Erythroblast (primary cell): Measurements from ENCODE around the gene SLFN14.
A peak's percentile ranks its signal among the peaks of the same experiment; 100 is the strongest.

Source experiments
- DNase-seq, 2 experiments: peaks; one replicate each; lab custom pipeline; 2025; lab: John Stamatoyannopoulos, UW
- GATA1 ChIP-seq: IDR thresholded peaks from 2 replicates; pipeline ENCODE4 v1.6.1; 2011; ENCODE audit warnings: low read depth, mild to moderate bottlenecking, control low read depth, low read length, moderate library complexity
- POLR2A ChIP-seq: IDR thresholded peaks from 2 replicates; pipeline ENCODE4 v1.6.1; 2011; ENCODE audit warnings: mild to moderate bottlenecking, low read length

Gene SLFN14

DNA sequence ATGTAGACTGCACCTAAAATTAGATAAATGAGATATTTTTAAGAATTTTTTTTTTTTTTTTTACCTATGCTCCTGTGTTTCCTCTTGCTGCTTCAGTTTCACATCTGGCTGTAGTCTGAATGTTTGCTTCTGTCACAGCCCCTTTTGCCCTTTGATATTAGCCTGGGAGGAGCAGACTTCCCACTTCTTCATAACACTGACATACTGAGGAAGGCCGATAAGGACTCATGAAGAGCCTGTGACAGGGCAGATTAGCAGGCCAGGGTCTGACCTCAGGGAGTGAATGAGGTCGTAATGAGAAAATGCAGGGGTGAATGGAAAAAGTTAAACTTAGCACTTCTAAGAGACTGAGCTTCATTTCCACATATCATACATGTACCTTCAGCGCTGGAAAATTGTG is at the start of gene SLFN14:
SLFN14 (minus strand) TSS at position 117 of the 400 bp plus-strand sequence. CDS start 2,757 bp downstream, outside the sequence.
- TF ChIP-seq POLR2A, result peak; percentile 82
- TF ChIP-seq GATA1, result peak; percentile 96
- DNase-seq, result peak; percentile 96 to 99

DNA sequence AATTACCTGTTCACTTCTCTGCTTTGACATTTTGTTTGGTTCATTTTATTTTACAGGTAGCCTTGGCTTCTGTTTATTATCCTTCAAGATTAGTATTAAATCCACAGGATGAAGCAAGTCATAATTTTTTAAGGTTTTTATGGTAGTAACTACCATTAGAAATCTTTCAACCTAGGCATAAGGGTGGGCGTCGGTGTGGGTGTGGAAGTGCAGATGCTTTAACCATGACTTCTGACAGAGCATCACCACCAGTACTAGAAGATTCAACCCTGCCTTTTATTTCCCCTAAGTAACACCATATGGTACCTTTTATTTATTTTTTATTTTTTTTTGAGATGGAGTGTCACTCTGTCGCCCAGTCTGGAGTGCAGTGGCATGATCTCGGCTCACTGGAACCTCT is 49.2 kb upstream of the SLFN14 start:
- TF ChIP-seq GATA1 (no peak), POLR2A (no peak)
- no peak for DNase-seq

- DNase-seq, result no peak
- no peak for TF ChIP-seq POLR2A
- no peak for TF ChIP-seq GATA1
Measured at GRCh38 chr17:35607239-35607847, 46.7 kb upstream of the SLFN14 start.

DNA sequence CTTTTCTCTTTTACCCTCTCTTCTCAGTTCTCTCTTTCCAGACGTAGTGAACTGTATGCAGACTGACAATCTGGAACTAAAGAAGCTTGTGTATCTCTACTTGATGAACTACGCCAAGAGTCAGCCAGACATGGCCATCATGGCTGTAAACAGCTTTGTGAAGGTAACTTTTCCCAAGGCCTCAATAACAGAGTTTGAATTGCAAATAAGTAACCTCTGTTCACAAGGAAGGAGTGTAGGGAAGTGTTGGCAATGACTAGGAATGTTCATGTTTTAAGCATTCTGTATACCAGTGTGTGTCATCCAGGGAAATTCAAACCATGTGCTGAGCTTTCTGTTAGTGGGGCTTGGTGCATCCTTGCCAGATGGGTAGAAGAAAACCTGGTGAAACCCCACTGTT is 45.1 kb upstream of the SLFN14 start:
- DNase-seq, result no peak
- TF ChIP-seq POLR2A (no peak), GATA1 (no peak)

DNA sequence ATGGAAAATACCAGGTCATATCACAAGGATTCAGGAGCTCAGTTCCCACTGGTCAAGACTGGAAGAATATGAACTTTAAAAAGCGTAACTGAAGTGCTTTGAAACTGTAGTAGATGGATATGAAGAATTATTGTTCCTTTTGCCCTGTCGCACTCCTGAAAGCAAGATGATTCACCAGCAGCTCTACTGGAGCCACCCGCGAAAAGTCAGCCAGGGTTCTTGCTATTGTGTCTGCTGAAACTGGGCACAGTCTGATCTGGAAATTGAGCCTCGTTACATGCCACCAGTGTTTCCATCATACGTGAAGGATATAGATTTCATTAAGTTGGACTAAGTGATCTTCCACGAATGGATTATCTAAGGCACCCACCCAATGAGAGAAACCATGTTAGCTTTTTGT is 43.1 kb upstream of the SLFN14 start:
- TF ChIP-seq GATA1 (no peak), POLR2A (no peak)
- no peak for DNase-seq

- TF ChIP-seq GATA1 (no peak), POLR2A (no peak)
- no peak for DNase-seq
Measured at GRCh38 chr17:35597604-35598003, 37.0 kb upstream of the SLFN14 start.

DNA sequence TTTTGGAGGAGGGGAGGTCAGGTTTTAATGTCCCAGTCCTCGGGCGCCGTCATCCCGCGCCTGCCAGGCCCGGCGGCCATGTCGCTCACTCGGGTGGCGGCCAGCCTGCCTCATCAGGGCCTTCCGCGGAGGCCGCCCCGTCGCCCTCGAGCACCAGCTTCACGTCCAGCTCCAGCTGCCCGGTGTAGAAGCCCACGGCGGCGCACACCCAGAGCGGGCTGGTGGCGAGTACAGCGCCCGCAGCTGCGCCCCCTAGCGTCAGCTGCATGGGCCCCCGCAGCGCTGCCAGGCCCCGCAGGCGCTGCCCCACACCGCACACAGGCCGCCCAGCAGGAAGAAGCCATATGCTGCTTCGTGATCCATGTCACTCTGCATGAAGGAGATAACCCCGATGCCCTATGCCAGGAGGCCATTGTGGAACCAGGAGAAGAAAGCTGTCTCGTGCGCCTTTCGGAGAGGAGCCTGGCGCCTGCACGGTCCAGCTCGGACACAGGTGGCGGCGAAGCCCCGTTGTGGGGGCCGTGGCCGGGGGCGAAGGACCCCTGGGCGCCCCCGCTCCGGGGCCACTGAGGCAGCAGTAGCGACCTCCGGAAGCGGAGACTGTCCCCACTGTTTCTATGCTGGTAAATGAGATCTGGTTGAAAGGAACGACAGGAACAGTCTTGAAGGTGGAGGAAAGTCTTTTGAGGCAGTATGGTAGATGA is 36.1 kb upstream of the SLFN14 start:
- no peak for DNase-seq

DNA sequence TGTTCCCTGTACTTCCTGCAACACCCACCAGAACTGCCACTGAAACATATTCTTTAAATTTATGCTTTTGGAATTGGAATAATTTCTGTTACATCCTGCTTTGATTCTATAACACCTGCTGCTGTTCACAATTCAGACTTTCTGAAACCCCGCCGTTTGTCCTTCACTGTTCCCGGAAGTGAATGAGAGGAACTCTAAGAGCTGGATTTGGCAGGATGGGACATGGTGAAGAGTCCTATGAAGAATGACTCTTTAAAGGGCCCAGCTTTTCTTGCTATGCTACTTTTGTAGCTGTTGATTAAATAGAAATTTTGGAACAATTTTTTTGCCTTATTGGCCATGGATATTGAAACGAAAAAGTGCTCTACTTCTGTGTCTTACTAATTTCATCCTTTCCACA is 35.5 kb upstream of the SLFN14 start:
- TF ChIP-seq GATA1, result no peak
- no peak for TF ChIP-seq POLR2A
- no peak for DNase-seq

More for the DNA sequence above, 36.1 kb upstream of the SLFN14 start:
- TF ChIP-seq POLR2A (no peak), GATA1 (no peak)

DNA sequence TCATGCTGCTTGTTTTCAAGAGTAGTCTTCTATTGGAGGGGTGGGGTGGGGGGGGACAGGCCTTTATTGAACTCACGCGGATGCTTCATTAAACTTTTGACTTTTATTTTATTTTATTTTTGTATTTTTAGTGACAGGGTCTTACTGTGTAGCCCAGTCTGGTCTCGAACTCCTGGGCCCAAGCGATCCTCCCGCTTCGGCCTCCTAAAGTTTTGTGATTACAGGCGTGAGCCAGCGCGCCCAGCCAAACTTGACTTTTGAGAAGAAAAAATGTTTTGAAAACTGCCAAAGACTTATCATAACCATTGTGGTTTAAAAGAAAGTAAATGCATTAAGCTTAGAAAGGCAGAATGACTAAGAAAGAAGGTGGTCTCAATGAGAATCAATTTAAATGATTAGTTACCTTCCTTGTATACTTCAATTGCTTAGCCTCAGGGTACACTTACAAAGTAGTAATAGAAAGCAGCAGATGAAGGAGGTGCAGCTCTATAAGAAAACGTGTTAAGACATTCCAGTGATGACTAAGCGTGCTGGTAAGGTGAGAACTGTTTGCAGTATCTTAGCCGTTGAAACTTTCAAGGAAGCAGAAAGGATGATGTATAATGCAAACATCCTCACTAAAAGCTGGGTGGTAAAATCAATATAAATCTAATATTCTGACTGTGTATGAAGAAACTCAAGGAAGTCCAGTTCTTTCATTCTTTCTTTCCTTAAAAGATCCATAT is 27.7 kb upstream of the SLFN14 start:
- peak; percentile 61 to 78 for DNase-seq

DNA sequence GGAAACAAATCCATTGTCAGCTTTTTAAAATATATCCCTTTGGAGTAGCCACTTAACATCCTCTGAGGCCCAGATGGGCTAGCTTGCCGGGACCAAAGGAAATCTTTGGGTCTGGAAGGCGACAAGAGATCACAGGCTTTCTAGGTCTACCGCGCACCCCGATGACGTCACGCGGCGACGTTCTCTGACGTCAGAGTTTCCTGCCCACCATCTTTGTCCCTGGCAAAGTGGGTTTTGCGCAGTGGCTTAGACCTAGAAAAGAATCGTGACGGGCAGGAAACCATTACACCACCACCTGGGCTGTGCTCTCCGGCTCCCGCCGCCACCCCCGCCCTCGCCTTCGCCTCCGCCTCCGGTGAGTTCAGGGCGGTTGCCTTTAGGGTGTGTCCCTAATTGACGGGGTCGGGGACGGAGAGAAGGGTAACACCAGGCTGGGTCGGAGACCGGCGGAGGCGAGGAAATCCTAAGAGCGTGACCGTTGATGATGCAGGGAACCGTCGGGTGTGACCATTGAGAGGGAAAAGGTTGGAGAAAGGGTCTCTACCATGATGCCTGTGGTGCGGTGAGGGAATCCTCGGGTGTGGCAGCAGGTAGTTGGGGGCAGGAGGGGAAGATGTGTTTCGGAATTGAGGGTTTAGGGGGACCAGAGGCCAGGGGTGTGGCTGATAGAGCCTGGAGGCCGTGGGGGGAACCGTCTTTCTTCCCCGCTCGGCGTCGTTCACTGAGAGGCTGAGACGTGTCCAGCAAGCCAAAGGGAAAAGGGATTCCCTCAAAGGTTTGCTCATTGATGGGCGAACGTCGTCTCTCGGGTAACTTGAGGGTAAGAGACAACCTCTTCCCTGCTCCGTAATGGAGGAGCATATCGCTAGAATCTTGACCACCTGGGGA is 26.7 kb upstream of the SLFN14 start, which contains the start of gene AP2B1:
AP2B1 (plus strand) TSS at position 249 of the 888 bp plus-strand sequence. CDS start 6,709 bp downstream, outside the sequence.
- no peak for TF ChIP-seq GATA1
- peak; percentile 98 for TF ChIP-seq POLR2A
- DNase-seq, result peak; percentile 97 to 99

More for the DNA sequence above, 27.7 kb upstream of the SLFN14 start:
- TF ChIP-seq GATA1, result no peak
- TF ChIP-seq POLR2A, result no peak

- DNase-seq, result no peak
Measured at GRCh38 chr17:35586569-35587073, 26.0 kb upstream of the SLFN14 start.

DNA sequence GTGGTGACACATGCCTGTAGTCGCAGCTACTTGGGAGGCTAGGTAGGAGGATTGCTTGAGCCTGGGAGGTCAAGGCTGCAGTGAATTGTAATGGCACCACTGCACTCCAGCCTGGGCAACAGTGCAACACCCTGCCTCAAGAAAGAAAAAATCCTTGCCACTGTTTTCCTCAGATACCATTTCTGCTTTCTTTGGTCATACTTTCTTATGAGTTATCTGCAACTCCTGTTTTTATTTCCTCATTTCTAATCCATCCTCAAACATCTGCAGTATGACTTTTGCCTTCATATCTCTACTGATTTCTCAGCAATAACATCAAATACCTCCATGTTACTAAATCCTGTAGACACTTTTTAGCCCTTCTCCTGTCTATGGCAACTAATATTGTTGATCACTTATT is 23.4 kb upstream of the SLFN14 start:
- TF ChIP-seq POLR2A, result no peak
- TF ChIP-seq GATA1, result no peak
- DNase-seq, result no peak

More at GRCh38 chr17:35586569-35587073, 26.0 kb upstream of the SLFN14 start:
- TF ChIP-seq GATA1 (no peak), POLR2A (no peak)
